Uterus (tissue), 2 donors: Measurements from ENCODE around the gene CCDC9.

Experiments
- CTCF ChIP-seq, 4 experiments: fragments of 200-600 bp in 2 of 4; fragments of 450-650 bp in 2 of 4; sonication (generic) in 2 of 4; IDR thresholded peaks; one replicate each; pipeline ENCODE4 v1.5.1; 2016 to 2019; ENCODE audit warnings: antibody characterized with exemption in 4 of 4, mild to moderate bottlenecking in 2 of 4, moderate library complexity in 1 of 4
- POLR2A ChIP-seq, 2 donors: fragments of 450-650 bp; IDR thresholded peaks; one replicate each; pipeline ENCODE4 v1.6.1; 2016; ENCODE audit warnings: antibody characterized with exemption in 2 of 2, mild to moderate bottlenecking in 1 of 2, moderate library complexity in 1 of 2

GRCh38 chr19:47240556-47240955, 15.8 kb upstream of the CCDC9 start:
- TF ChIP-seq POLR2A (IDR thresholded peaks at IDR 0.05) (no peak), CTCF (IDR thresholded peaks at IDR 0.05) (no peak)
